ENCODE measurements around the gene SLC5A3. TPM values are rescaled to one million over a fixed set of nuclear protein-coding genes. Genes with fewer than 3 reads are reported as not detected.

SLC5A3 gene
- 8.5 and 39.7 TPM in 2 replicates for total RNA-seq

DNA sequence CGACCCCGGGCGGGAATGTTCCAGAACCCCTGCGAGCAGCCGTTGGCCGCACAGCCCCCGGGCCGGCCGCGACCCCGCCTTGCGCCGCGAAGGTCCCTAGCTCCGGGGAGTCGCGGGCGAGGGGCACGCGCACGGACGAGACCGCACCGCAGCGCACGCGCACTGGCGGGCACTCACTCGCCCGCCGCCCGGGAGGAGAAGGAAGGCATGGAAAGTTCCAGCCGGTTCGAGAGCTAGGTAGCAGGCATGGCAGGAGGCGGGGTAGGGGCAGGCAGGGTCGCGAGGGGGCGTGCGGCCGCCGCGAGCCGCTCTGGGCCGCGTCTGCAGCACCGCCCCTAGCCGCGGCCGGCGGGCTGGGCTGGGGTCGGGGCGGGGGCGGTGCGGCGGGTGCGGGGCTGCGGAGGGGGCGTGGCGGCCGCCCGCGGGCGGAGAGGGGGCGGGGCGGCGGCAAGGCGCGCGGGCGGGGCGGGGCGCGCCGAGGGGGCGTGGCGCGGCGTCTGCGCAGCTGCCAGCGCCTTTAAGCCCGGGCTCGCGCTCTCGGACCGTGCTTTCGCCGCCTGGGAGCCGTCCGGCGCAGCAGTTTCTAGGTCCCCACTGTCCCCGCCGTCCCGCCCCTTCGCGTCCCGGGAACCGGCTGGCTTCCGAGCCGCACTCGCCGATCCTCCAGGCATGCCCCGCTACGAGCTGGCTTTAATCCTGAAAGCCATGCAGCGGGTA lies at the start of gene SLC5A3, which contains the start of gene MRPS6:
SLC5A3 (plus strand) TSS at position 547 of the 717 bp plus-strand sequence. CDS start 21,621 bp downstream, outside the sequence.
MRPS6 (plus strand) TSS at position 547 of the 717 bp plus-strand sequence; CDS start at position 670, 123 bp downstream.
- DNase-seq (ENCODE audit: low read depth in 2 of 2): peak; percentile 87 to 94

GRCh38 chr21:34023691-34024373 lies 49.5 kb upstream of the SLC5A3 start:
- DNase-seq (ENCODE audit: low read depth in 2 of 2): no peak

- DNase-seq (ENCODE audit: low read depth in 2 of 2): no peak
Observed at GRCh38 chr21:34024374-34024693, 49.0 kb upstream of the SLC5A3 start.

DNA sequence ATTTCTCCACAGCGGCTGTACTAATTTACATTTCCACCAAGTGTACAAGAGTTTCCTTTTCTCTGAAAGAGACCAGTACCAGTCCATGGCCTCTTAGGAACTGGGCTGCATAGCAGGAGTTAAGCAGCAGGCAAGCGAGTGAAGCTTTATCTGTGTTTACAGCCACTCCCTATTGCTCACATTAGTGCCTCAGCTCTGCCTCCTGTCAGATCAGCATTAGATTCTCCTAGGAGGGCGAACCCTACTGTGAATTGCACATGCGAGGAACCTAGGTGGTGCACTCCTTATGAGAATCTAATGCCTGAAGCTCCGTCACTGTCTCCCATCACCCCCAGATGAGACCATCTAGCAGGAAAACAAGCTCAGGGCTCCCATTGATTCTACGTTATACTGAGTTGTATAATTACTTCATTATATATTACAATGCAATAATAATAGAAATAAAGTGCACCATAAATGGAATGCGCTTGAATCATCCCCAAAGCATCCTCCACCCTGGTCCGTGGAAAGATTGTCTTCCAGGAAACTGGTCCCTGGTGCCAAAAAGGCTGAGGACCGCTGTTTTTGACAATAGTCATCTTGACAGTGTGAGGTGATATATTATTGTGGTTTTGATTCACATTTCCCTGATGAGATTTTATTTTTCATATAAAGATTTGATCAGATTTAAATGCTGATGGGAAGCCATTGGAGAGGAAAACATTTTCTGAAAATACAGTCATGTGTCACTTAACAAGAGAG lies 45.5 kb upstream of the SLC5A3 start:
- no peak for DNase-seq (ENCODE audit: low read depth in 2 of 2)

DNA sequence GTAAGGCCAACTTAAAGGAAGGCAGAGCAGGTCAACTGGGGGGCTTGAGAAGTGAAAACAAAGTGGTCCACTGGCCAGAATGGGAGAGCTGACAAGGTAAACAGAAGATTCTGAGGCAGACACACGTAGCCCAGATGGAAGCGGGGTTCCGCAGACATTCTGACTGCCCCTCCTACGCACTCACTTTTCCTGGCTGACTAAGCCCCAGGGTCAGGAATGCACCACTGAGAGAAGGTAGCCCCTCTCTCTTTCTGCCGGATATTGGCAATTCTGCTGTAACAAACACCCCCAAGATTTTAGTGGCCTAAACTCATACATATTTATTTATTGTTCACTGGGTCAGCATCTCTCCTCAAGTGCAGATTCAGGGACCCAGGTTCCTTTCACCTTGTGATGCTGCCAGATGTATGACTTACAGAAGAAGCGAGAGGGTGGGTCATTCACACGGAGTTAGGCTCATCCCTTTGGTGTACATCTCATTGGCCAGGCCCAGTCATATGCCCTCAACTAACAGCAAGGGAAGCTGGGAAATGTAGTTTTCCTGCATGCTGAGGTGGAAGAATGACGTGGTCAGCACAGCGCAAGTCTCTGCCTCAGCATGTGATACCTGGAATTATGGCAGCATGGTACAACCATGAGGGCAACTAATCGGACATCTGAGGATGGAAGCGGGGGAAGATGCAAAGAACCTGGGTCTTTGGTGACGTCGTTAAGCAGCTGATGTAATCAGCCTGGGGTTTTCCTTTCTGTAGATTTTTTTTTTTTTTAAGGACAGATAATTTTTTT lies 43.4 kb upstream of the SLC5A3 start:
- DNase-seq (ENCODE audit: low read depth in 2 of 2): peak; percentile 67 to 89

DNA sequence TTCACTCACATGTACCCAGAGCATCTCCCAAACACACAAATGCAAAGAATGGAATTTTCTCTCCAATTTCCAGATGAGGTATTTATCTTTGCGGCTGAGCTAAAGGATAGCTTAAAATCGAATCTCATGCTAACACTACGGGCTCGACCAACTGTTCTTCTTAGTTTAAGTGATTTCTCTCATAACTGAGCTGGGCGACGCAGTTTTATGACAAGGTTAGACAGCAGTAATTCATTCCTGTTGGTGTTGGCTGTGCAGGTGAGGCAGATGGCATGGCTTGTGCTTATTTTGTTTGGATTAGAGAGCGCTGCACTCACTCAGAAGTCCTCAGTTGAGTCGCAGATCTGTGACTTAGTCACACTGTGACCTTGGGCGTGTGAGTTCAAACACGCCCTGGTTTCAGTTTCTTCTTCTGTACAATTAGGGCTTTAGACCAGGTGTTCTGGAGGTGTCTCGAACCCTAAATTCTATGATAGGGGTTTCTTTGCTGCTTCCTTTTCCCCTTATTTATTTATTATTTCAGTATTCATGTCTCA lies 41.5 kb upstream of the SLC5A3 start:
- DNase-seq (ENCODE audit: low read depth in 2 of 2): no peak

- no peak for DNase-seq (ENCODE audit: low read depth in 2 of 2)
Observed at GRCh38 chr21:34034369-34035014, 38.9 kb upstream of the SLC5A3 start.

DNA sequence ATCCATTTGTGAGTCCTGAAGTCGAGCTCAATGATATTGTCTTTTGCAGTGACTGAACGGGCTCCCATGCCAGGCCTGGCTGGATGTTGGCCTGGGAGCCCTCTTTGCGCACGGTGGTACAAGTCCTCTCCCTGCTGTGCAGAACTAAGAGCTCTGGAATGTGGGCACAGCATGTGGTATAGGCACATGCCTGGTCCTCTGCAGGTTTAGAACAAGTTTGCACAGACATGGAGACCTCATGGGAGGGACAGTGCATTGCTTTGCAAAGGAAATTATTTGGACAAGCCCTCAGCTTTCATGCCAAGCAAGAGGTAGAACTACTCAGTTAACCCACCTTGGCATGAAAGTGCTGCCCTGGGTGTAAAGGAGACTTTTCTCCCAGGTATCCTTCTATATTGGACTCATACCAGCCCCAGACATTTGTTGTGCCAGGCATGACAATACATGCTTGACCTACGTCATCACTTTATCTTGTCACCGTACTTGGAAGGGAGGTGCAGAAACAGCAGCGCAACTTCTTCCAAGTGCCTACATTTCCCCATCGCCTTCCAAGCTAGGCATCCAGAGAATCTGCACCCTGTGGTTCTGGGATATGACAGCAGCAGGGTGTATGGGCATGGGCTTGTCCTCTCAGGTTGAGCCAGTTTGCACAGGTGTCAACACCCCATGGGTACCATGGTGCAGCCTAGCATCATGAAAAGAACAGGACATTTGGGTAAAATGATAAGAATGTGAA lies 37.6 kb upstream of the SLC5A3 start:
- DNase-seq (ENCODE audit: low read depth in 2 of 2): no peak

DNA sequence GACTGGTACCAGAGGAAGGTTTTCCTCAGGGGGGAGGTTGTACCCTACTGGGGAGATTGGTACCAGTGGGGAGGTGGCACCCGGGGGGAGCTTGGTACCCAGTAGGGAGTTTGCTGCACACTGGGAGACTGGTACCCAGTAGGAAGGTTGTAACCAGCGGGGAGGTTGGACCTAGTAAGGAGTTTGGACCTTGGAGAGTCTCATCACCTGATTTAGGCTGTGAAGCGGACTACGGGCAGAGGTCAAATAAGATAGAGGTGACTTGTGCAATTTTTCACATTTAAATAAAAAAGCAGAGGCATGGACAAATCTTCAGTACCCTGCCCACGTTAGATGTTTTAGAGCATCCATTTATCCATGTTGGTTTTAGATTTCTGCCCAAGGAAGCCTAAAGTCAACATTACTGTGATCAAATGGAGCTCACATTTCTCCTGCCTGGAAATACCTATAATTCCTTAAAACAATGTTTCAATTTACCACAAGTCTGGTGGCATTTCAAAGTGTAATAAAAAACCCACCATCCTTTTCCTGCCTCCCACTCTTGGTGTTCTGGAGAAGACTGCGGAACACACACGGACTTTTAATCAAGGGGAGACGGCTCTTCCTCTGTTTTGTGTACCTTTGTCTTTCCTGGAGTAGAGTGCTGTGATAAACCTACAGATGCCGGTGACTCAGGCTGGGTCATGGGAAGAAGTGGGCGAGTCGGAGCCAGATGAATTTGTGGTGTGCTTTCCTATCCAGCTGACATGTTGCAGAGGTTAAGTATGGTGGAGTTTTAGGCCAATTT lies 36.2 kb upstream of the SLC5A3 start:
- peak; percentile 42 to 44 for DNase-seq (ENCODE audit: low read depth in 2 of 2)

DNA sequence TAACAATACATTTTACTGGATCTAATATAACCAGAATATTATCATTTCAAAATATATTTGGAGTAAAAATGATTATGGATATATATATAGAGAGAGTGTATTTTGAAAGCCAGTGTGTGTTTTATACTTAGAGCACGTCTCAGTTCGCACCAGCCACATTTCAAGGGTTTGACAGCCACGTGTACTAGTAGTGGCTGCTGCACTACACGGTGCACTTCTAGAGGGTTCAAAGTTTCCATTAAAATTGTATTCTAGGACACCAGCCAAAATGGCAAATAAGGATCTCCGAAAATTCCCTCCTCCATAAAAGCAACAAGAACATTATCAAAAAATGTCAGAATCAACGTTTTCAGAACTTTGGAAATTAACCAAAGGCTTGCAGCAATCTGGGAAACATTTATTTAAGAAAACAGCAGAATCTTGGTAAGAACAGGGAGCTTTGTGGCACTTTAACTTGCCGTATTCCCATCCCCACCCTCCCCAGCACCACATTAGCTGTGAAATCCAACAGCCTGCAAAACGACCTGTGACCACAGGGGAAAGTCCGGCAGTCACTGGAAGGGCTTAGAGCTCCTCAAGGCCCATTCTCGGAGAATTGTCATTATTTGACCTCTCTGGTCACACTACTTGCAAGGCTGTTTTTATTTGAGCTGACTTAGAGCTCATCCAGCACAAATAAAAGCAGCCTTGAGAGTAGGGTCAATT lies 33.5 kb upstream of the SLC5A3 start:
- DNase-seq (ENCODE audit: low read depth in 2 of 2): no peak

GRCh38 chr21:34042735-34043134 lies 30.6 kb upstream of the SLC5A3 start:
- no peak for DNase-seq (ENCODE audit: low read depth in 2 of 2)

- no peak for DNase-seq (ENCODE audit: low read depth in 2 of 2)
Observed at GRCh38 chr21:34043333-34043732, 30.0 kb upstream of the SLC5A3 start.

DNA sequence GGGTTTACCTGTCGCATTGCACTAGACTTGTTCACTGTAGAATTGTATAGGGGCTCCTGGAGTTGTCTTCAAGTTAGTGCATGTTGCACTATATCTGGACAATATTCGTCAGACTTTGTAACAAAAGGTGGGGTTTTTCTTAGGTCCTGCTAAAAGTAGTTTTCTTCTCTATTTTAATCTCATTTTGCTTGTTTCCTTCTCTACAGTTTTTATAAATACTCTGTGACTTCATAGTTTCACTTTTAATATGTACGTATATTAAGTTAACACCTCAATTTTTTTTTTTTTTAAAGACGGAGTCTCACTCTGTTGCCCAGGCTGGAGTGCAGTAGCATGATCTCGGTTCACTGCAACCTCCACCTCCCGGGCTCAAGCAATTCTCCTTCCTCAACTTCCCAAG lies 26.5 kb upstream of the SLC5A3 start:
- DNase-seq (ENCODE audit: low read depth in 2 of 2): no peak

DNA sequence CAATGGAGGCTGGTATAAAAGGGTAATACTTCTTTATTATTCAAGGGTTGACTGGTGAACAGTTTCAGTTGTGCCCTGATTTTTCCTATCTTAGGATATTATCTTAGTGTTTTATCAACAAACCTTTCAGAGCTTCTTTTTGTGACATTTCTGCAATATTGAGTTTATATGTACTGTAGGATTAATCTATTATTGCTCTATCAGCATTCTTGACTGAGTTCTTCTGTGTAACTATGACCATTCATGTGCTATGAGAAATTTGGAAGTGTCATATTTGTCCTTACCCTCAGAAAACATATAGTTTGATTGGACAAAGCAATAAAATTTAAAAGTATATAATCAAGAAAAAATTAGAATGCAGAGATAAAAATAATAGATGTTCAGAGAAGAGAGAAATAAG lies 25.5 kb upstream of the SLC5A3 start:
- DNase-seq (ENCODE audit: low read depth in 2 of 2): no peak

DNA sequence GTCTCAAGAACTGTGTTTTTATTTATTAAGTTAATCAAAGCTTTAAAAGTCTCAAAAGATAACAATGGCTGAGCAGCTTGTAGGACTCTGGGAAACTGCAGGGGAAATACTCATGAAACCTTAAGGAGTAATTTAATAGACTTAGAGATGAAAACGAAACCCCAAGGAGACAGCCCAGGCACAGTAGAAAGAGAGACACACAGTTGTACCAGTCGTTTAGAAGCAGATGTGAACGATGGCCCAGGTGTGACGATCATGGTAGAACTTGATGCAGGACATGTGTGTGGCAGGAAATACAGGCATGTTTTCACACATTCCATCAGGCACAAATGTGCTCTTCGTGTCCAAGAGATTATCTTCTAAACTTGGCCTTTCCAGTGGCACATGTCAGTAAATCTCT lies 21.2 kb upstream of the SLC5A3 start:
- DNase-seq (ENCODE audit: low read depth in 2 of 2): no peak

- DNase-seq (ENCODE audit: low read depth in 2 of 2): no peak
Observed at GRCh38 chr21:34054259-34054658, 19.1 kb upstream of the SLC5A3 start.

- DNase-seq (ENCODE audit: low read depth in 2 of 2): no peak
Observed at GRCh38 chr21:34055615-34056014, 17.8 kb upstream of the SLC5A3 start.

DNA sequence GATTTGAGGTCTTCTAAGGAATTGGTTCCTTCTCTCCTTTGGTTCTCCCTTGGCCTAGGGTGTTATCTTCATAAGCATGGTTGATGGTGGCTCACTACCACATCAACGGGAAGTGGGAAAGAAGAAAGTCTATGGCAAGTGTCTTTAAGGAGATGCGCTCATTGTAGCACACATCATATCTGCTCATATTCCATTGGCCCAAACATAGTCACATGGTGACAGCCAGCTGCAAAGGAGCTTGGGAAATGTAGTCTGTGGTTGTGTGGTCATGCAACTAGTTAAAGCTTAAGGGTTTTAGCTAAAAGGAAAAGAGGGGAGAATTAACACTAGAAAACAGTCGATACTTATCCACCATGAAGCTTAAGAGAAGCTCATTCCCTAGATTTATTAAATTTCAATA lies 11.4 kb upstream of the SLC5A3 start:
- peak in 1 of 2 donors; percentile 30 for DNase-seq (ENCODE audit: low read depth in 2 of 2)

DNA sequence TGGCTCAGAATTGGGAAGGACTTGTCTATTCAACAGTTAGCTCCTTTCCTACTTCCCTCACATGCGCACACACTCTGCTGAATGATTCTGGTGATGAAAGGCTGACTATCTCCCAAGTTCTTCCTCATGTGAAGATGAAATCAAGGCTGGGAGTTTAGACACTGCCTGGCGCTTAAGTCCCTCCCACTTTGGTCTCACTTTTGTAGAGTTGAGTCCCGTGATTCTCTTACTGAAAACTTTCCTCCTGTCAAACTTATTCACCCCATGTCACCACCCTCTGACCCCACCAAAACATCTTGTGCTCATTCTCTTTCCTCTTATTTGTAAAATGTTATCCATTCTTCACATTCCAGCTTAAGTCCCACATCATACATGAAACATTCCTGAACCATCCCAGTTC lies 8.4 kb upstream of the SLC5A3 start:
- no peak for DNase-seq (ENCODE audit: low read depth in 2 of 2)

Measured in lung microvascular endothelial cell (primary cell).